Gastroesophageal sphincter (tissue), 3 donors: ENCODE results near the gene LYPD1.

Experiments
- POLR2A ChIP-seq, 2 donors: fragments of 450-650 bp; IDR thresholded peaks; one replicate each; pipeline ENCODE4 v1.6.1; 2017; ENCODE audit warnings: antibody characterized with exemption in 2 of 2, mild to moderate bottlenecking in 2 of 2, moderate library complexity in 1 of 2
- TF ChIP-seq, protein P1 (sequence below), 4 experiments: fragments of 200-600 bp in 2 of 4; fragments of 450-650 bp in 2 of 4; sonication (generic) in 1 of 4; IDR thresholded peaks; one replicate each; pipeline ENCODE4 v1.5.1; 2017 to 2019; ENCODE audit warnings: antibody characterized with exemption in 4 of 4, mild to moderate bottlenecking in 2 of 4, moderate library complexity in 2 of 4

- TF ChIP-seq, protein P1, sequence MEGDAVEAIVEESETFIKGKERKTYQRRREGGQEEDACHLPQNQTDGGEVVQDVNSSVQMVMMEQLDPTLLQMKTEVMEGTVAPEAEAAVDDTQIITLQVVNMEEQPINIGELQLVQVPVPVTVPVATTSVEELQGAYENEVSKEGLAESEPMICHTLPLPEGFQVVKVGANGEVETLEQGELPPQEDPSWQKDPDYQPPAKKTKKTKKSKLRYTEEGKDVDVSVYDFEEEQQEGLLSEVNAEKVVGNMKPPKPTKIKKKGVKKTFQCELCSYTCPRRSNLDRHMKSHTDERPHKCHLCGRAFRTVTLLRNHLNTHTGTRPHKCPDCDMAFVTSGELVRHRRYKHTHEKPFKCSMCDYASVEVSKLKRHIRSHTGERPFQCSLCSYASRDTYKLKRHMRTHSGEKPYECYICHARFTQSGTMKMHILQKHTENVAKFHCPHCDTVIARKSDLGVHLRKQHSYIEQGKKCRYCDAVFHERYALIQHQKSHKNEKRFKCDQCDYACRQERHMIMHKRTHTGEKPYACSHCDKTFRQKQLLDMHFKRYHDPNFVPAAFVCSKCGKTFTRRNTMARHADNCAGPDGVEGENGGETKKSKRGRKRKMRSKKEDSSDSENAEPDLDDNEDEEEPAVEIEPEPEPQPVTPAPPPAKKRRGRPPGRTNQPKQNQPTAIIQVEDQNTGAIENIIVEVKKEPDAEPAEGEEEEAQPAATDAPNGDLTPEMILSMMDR (IDR thresholded peaks at IDR 0.05) = no peak
- TF ChIP-seq POLR2A (IDR thresholded peaks at IDR 0.05) = no peak
Measured at GRCh38 chr2:132703396-132703795, 33.4 kb upstream of the LYPD1 start.
